Upper lobe of left lung (tissue), 4 donors: ENCODE measurements around the gene PLBD2.

ENCODE experiments used
- CTCF ChIP-seq, 6 experiments: fragments of 450-650 bp in 4 of 6; fragments of 200-600 bp in 2 of 6; sonication (generic) in 2 of 6; IDR thresholded peaks; one replicate each; pipeline ENCODE4 v1.5.1; 2016 to 2019; ENCODE audit warnings: antibody characterized with exemption in 6 of 6
- POLR2AphosphoS5 ChIP-seq, 2 donors: sonication (generic); formaldehyde crosslinking; IDR thresholded peaks; one replicate each; pipeline ENCODE4 v1.5.1; 2017; ENCODE audit warnings: antibody characterized with exemption in 2 of 2

DNA sequence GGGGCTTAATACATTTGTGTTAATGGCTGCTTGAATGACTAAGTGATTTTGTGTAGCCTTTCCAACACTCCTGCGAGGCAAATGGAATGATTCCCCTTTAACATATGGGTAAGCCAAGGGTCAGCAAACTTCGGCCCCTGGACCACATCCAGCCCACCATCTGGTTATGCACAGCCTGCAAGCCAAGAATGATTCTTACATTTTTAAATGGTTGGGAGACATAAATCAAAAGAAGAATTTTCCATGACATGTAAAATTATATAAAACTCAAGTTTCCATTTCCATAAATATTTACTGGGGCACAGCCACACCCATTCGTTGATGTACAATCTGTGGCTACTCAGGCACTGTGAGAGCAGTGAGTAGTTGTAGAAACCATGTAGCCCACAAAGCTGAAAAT, 32.5 kb upstream of the PLBD2 start:
- TF ChIP-seq CTCF (IDR thresholded peaks at IDR 0.05): no peak
- TF ChIP-seq POLR2AphosphoS5 (IDR thresholded peaks at IDR 0.05): no peak
